ENCODE measurements around the gene CRB3.

CRB3 gene

DNA sequence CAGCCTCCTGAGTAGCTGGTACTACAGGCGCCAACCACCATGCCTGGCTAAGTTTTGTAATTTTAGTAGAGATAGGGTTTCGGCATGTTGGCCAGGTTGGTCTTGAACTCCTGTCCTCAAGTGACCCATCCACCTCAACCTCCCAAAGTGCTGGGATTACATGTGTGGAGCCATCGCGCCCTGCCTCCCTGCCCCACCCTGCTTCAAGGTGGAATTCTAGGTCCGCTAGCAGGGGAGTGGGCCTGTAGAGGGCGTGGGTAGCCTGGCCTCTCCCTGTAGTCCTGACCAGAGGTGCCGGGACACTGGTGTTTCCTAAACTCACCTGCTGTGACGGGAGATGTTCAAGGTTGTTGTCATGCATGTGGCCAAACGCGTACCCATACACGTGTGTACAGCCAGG lies 30.9 kb upstream of the CRB3 start:
- no peak for DNase-seq (ENCODE audit: low read depth)

DNA sequence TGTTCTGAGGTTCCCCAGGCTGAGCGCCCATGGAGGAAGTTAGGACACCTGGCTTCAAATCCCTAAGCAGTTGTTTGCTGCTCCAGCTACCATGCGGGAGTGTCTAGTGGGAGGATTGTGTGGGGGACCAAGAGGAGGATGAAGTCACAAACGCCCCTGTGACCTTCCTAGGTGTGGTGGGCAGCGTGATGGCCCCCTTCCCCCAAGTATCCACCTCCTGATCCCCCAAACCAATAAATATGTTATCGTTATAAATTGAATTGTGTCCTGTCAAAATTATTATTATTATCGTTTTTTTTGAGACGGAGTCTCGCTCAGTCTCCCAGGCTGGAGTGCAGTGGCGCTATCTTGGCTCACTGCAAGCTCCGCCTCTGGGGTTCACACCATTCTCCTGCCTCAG lies 30.4 kb upstream of the CRB3 start, which contains the start of gene SLC25A41:
Gene SLC25A41 (minus strand): TSS at position 101 of the 400 bp plus-strand sequence. CDS start 70 bp downstream, at position 31.
- no peak for DNase-seq (ENCODE audit: low read depth)

DNA sequence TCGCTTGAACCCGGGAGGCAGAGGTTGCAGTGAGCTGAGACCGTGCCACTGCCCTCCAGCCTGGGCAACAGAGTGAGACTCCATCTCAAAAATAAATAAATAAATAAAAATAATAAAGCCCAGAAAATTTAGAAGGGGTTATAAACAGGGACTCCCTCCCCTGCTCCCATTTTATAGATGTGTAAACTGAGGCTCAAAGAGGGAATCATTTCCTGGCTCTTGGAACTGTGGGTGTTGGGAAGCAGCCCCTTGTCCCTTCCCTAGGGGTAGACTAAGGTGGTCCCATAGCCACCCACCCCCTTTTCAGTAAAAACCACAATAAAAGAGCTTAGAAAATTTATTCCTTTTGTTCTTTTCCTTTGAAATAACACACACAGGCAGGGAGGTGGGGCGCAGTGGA lies 24.3 kb upstream of the CRB3 start:
- no peak for DNase-seq (ENCODE audit: low read depth)

DNA sequence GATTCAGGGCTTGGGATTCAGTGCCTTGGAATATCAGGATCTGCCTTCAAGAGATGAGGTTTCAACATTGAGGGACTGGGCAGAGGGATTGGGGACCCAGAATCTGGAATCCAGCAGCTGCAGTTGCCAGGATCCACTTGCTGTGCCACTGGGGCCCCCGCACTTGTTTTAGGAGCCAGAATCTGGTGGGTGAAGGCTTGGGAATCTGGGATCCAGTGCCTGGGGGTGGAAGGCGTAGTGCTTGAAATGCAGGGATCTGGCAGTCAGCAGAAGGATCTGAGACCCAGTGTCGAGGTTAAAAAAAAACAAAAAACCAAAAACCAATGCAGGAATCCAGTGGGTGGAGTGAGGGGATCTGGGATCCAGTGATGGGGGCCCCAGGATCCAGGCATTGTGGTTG lies 23.2 kb upstream of the CRB3 start:
- DNase-seq (ENCODE audit: low read depth), result no peak

DNA sequence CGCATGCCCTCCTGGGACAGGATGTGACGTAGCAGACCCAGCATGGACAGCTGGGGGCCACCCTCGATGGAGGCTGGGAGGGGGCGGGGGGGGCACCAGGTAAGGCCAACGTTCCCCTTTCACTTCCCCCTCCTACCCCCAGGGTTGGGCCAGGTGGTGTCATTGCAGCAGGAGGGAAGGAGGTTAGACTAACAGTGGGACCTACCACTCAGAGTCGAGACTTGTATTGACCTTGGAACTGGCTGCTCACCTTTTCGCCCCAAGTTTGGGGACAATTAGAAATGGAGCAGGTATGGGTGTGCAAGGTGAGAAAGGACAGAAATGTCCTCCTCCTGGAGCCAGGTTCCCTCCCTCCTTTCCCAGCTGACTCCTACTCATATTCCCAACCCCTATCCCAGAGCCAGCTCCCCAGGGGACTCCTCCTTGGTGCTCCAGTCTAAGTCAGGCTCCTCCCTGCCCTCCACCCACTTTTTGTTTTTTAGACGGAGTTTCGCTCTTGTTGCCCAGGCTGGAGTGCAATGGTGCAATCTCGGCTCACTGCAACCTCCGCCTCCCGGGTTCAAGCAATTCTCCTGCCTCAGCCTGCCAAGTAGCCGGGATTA lies 21.9 kb upstream of the CRB3 start:
- DNase-seq (ENCODE audit: low read depth), result no peak

DNA sequence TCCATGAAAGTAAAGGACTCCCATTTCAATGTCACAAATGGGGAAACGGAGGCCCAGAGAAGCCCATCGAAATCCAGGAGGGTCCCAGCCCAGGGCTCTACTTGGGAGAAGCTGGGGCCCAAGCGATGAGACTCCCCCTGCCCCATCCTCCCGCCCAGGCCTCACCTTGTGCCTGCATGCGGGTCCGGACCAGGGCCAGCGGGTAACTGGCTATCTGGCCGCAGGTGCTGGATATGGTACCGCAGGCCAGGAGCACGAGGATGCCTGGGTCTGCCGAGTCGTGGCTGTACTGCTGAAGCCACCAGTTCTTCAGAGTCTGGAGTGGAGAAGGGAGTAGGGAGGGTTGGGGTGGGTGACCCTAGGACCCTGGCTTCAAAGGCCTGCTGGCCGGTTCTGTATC lies 20.1 kb upstream of the CRB3 start:
- no peak for DNase-seq (ENCODE audit: low read depth)

DNA sequence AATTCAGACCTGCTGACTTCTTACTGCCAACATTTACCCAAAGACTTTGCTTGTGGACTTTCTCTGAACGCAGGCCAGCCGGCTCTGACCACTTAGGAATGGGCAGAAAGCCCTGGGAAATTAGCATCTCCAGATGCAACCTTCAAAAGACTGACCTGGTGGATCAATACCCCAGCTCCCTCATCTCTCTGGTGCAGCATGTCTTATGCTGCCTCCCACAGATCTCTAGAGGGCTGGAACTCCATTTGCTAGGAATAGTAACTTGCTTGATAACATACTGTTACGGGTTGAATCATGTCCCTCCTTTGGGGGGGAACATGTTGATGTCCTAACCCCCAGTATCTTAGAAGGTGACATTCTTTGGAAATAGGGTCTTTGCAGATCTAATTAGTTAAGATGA lies 17.6 kb upstream of the CRB3 start:
- no peak for DNase-seq (ENCODE audit: low read depth)

DNA sequence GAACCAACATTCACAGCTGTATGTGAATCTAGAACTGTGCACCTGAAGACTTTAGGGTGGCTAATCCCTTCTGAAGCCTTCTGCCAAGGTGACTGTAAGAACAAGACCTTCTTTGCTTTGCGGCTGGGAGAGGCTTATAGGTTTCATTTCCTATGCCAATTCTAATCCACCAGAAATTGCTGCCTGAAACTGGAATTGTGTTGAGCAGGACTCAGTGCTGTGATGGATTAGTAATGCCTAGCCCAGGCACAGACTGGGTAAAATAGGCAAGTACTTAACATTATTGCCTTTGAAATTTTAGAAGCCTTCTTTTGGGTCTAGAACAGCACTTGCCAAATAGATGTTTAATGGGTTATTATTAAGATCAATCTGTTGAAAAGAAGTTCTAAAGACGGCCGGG lies 16.0 kb upstream of the CRB3 start:
- no peak for DNase-seq (ENCODE audit: low read depth)

DNA sequence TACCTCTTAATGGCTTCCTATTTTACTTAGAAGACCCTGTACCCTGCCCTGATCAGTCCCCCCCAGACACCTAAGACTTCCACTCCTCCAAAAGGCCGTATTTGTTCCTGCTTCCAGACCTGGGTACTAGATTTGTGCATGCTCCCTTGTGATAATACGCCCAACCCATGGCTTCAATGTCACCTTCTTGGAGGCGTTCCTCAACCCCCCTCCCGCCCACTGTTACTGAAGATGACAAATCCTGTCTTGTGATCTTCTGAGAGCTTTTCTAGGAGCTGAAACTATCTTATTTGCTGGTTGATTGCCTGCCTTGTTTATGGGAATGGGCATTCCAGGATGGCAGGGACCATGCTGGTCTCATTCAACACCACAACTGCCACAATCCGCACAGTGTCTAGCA lies 13.9 kb upstream of the CRB3 start:
- no peak for DNase-seq (ENCODE audit: low read depth)

DNA sequence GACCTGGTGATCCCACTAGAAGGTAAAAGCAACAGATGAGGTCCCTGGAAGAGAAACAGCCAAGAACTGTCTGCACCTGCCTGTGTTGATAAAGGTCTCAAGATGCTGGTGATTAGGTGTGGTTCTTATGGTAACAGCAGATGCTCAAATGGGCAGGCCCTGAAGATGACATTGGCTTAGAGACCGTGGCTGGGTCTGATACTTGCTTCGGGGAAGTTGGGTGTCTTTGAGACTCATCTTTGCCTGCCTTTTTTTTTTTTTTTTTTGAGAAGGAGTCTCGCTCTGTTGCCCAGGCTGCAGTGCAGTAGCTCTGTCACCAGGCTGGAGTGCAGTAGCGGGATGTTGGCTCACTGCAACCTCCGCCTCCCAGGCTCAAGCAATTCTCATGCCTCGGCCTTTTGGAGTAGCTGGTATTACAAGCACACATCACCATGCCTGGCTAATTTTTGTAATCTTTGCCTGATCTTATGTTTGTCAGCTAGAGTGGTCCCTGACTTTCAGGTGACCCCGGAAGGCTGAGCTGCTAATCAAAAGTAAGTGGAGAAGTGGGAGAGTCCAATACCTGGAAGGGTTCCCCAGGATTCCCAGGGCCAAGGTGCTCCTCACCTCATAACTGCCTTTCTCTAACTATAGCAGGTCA lies 12.4 kb upstream of the CRB3 start:
- DNase-seq (ENCODE audit: low read depth), result no peak

DNA sequence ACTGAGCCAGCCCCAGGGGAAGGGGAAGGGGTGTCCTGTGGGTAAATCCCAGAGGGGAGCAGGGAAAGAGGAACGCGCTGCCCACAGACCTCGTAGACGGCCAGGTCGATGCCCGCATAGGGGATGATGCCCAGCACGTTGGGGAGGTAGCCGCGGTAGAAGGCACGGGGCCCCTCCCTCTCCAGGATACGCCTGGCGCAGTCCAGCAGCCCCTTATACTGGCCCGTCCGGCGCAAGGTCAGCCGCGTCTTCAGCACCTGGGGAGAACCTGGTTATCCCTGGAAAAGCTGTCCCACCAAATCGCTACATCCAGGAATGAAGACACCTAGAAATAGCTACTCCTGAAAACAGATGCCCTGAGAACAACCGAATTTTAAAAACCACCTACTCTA lies 11.9 kb upstream of the CRB3 start:
- no peak for DNase-seq (ENCODE audit: low read depth)

DNA sequence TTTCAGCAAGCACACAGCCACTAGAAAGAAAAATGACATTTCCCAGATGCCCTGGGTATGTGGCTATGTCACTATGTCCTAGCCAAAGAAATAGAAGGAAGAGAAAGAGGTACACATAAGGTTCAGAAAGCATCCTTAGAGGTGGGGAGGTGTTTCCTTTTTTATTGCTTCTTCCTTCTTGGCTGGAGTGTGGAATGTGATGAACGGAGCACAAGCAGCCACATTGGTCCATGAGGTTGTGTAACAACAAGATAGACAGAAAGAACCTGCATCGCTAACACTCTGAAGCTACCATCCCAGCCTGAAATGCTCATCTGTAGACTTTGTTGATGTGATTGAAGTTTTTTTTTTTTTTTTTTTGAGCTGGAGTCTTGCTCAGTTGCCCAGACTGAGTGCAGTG lies 11.2 kb upstream of the CRB3 start:
- no peak for DNase-seq (ENCODE audit: low read depth)

DNA sequence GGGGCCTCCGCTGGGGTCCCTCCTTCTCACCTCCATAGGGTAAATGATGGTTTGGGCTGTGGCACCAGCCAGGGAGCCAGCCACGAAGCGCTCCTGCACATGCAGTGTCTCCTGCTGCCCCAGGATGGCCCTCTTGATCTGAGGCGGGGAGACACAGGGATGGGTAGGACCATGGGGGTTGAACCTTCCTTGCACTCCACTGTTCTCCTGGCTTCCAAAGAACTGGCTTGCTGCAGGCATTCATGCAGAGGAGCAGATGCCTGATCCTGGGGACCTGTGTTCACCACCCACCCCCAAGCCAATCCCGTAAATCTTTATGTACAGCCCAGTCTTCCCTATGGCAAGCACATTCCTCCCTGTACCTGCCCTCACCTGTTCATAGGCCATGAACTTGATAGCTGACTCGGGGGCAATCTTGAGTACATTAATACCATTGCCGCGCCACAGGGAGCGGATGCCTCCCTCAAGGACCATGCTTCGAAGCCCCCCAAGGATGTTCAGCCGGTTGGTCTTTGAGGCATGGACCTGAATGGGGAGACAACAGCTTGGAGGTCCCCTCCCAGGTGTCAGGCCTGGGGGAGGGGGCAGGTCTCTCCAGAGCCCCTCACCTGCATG lies 10.0 kb upstream of the CRB3 start:
- DNase-seq (ENCODE audit: low read depth), result no peak

DNA sequence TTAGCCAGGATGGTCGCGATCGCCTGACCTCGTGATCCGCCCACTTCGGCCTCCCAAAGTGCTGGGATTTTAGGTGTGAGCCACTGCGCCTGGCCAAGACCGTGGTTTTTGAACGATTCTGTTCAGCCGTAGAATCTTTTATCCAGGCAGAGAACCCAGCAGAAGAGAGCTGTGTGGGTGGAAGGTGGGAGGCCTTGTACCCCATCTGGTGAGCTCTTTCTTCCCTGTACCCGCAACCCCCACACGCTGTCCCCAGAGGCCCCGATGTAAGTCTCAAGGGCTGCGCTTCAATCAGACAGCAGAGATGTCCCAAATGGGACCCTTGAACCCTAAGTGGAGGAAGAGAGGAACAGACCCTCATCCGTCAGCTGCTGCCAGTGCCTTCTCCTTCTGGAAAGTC lies 8.1 kb upstream of the CRB3 start:
- no peak for DNase-seq (ENCODE audit: low read depth)

DNA sequence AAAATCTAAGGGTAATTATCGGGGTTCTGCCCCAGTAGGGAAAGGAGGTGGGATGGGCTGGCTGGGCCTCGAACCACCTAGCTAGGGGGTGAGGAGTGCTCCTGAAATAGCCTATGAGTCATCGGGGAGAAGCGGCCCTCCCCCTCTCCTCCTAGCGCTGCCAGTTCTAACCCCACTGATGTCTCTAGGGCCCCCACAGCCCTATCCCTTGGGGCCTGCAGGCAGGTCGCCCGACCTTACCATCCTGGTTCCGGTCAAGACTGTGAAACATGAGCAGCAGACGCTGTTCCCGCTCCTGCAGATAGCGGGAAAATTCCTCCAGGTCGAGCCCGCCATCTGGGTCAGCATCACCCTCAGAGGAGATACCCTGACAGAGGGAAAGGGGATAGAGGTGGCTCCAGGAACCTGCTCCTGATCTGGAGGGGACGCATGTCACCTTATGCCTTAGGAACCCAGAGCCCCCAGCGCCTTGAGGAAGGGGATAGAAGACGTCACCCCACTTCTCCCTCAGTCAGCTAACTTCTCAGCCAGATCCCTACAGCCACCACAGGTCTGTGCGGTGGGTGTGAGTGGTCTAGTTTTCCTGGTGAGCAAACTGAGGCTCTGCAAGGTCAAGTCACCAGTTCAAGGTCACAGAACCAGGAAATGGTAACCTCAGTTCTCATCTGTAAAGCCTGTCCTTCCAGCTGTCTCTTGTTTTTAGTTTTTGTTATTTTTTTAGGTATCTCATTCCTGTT lies 5.9 kb upstream of the CRB3 start:
- no peak for DNase-seq (ENCODE audit: low read depth)

DNA sequence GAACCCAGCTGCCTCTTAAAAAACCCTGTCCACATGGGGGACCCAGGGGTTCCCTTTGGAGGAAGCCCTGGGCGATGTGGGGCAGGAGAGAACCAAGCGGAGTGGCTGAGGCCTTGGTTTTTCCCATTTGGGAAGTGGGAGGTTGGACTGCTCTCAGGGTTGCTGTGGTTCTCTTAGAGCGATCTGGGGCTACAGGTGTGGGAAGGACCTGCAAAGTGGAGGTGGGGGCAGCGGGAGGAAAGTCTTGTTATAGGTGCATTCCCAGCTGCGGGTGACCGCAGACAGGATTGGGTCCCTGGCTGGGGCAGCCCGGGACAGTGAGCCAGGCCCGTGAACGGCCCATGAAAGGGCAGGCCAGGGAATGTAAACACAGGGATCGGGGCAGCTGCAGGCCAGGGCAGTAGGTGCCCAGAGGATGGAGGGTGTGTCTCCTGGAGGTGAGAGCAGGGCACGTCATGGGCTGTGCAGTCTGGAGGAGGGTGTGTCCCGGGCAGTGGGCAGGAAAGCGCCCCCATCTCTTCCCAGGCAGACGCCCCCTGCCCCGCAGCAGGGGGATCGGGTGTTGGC lies 5.3 kb upstream of the CRB3 start:
- no peak for DNase-seq (ENCODE audit: low read depth)

DNA sequence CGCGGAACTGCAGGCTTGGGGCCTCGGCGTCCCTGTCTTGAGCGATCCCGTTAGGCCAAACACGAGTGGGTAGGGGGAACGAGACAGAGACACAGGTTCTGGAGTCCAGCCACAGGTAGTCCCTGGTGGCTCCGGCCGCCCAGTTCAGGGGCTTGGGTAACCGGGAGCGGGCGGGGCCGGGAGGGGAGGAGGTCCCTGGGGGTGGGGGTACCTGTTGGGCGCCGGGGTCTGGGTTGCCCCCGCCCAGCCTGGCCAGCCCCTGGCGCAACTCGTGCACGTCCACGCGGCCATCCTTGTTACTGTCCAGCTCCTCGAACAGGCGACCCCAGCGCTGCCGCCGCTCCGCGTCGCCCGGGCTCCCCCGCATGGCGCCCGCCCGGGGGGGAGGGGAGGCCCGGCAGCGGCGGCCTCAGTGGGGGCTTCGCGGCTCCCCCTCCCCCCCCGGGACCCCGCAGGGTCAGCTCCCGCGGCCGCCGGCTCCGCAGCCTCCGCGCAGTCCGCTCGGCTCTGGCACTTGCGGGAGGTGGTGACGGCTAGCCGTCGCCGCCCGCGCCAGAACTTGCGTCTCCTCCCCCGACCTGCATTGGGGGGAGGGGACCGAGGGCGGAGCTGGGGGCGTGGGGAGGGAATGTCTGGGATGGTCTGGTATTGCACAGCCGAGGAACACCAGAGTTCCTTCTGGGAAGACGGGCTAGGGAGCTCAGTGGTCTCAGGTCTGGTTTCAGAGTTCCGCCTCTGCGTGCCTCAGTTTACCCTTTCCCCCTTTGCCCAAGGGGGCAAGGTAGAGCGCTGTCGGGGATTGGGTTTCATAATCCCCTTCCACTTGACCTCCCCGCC lies 4.6 kb upstream of the CRB3 start, which contains the start of gene SLC25A23:
Gene SLC25A23 (minus strand): TSS at position 531 of the 837 bp plus-strand sequence. CDS start 164 bp downstream, at position 367.
- DNase-seq (ENCODE audit: low read depth), result peak; percentile 58

DNA sequence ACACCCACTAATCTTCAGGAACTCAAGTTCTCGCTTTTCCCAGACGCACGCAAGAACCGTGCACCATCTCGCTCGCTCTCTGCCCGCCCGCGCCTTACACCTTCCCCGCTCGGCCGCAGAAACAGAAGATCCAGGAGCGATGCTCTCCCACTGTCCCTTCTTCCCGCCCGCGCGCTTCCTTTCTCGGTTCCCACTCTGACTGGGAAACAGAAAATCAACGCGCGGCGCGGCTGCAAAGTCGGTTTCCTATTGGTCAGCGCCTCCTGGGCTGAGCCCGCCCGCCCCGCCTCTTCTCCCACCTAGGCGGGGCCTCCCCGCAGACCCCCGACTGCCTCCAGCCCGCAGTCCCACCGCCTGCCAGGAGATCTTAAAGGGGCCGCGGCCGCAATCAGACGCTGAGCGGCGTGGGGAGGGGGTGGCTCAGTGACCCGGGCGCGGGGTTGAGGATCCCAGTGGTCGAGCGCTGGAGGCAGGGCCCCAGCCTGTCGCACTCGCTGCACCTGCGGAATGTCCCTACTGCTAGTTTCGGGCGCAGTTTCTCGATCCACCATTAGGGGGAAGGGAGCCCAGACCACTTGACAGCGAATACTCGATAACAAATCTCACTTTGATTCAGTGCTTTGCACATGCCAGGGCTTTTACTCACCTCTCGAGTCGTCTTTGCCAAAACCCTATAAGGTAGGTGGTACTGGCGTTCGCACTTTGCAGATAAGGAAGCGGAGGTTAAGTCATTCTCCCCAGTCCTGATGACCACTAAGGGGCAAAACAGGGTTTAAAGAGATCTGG lies 3.8 kb upstream of the CRB3 start:
- DNase-seq (ENCODE audit: low read depth), result peak; percentile 96

DNA sequence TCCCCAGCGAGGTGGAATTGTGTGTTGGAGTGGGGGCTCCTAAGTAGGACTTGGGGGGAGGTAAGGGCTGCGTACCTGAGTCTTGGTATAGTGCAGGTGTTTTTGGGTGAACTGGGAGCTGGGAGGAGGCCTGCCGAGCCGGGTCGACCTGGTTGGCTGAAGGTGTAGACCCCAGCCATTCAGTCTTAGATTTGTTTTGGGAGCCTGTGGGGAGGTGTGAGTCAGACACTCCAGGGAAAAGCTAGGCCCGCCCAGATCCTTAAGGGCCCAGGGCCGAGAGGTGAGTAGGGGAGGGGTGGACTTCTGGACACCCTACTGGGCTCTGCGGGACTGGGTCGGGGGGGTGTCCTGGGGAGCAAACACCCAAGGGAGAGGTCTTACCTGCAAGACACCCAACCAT lies 935 bp downstream of the CRB3 start:
- DNase-seq (ENCODE audit: low read depth), result no peak

DNA sequence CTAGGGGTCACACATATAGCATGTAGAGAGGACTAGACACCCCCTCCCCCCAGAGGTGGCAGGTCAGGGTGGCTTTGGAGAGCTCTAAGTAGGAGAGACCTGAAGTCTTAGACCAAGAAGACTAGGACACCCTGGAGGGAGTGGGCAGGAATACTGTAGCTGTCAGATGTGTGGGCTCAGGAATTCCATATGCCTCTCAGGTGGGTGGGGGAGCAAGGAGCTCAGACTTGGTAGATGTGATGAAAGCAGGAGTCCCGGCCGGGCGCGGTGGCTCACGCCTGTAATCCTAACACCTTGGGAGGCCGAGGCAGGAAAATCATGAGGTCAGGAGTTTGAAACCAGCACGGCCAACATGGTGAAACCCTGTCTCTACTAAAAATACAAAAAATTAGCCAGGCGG lies 1.6 kb downstream of the CRB3 start:
- no peak for DNase-seq (ENCODE audit: low read depth)
